SK-N-SH (cell line): ENCODE data around the gene TNNC1. TPM values are rescaled to one million over a fixed set of nuclear protein-coding genes. Genes with fewer than 3 reads are reported as not detected.

Experiments
- CTCF ChIA-PET: fragments of 300-600, 350-600 bp; formaldehyde crosslinking; extraction: SDS; loops from one replicate; lab custom pipeline; 2021; lab: Yijun Ruan, JAX
- POLR2A ChIA-PET: fragments of 350-600 bp; sonication (Branson Sonifier 250); formaldehyde crosslinking; extraction: SDS; loops from one replicate; lab custom pipeline; 2020; ENCODE audit warnings: antibody characterized with exemption, inconsistent platforms; lab: Yijun Ruan, JAX
- DNase-seq: peaks from one replicate; pipeline ENCODE4 v3.0.0; 2012
- H2AFZ ChIP-seq: fragments of 200-600 bp; sonication (generic); 2 replicates; pipeline ENCODE4 v1.8.1; 2016; ENCODE audit warnings: antibody characterized with exemption, mild to moderate bottlenecking, low read depth
- H3F3A ChIP-seq: fragments of 200-600 bp; sonication (generic); replicated peaks from 2 replicates; pipeline ENCODE3; 2016; ENCODE audit warnings: antibody characterized with exemption, mild to moderate bottlenecking; ENCODE audit not compliant: insufficient read depth
- H3K27ac ChIP-seq, 2 experiments: fragments of 200-500 bp in 1 of 2; fragments of 200-600 bp in 1 of 2; sonication (Bioruptor generic) in 1 of 2; sonication (generic), shearing (Covaris generic) in 1 of 2; 2 replicates each; pipeline versions ENCODE4 v1.5.1 to v1.6.1; 2014 to 2016; ENCODE audit warnings: low read depth in 2 of 2, inconsistent platforms in 1 of 2, low read length in 1 of 2, mild to moderate bottlenecking in 1 of 2, mixed read lengths in 1 of 2
- H3K27me3 ChIP-seq: fragments of 200-600 bp; sonication (generic), shearing (Covaris generic); 2 replicates; pipeline ENCODE4 v1.6.1; 2016; ENCODE audit warnings: mixed run types; ENCODE audit not compliant: insufficient read depth
- H3K36me3 ChIP-seq, 2 experiments: fragments of 200-500 bp in 1 of 2; fragments of 200-600 bp in 1 of 2; sonication (Bioruptor generic) in 1 of 2; sonication (generic) in 1 of 2; replicated peaks in 1 of 2; 2 replicates each; pipeline versions ENCODE3 to v1.5.1; 2014 to 2016; ENCODE audit warnings: low read length in 1 of 2, mild to moderate bottlenecking in 1 of 2; ENCODE audit not compliant: insufficient read depth in 2 of 2, control insufficient read depth in 1 of 2
- H3K4me1 ChIP-seq, 2 experiments: fragments of 200-500 bp in 1 of 2; fragments of 200-600 bp in 1 of 2; sonication (Bioruptor generic) in 1 of 2; sonication (generic), shearing (Covaris generic) in 1 of 2; 2 replicates each; pipeline versions ENCODE4 v1.5.1 to v1.6.1; 2014 to 2016; ENCODE audit warnings: low read depth in 1 of 2, low read length in 1 of 2, mixed run types in 1 of 2; ENCODE audit not compliant: insufficient read depth in 2 of 2, control insufficient read depth in 1 of 2
- H3K4me2 ChIP-seq: fragments of 200-600 bp; sonication (generic), shearing (Covaris generic); 2 replicates; pipeline ENCODE4 v1.6.1; 2017; ENCODE audit warnings: mixed run types
- H3K4me3 ChIP-seq, 2 experiments: fragments of 200-500 bp in 1 of 2; fragments of 200-600 bp in 1 of 2; sonication (Bioruptor generic) in 1 of 2; sonication (generic), shearing (Covaris generic) in 1 of 2; 2 replicates each; pipeline versions ENCODE4 v1.5.1 to v1.8.1; 2014 to 2016; ENCODE audit warnings: low read depth in 2 of 2, inconsistent platforms in 1 of 2, low read length in 1 of 2, mild to moderate bottlenecking in 1 of 2, mixed read lengths in 1 of 2, moderate library complexity in 1 of 2
- H3K79me2 ChIP-seq: fragments of 200-600 bp; sonication (generic); 2 replicates; pipeline ENCODE4 v1.8.1; 2017; ENCODE audit warnings: mild to moderate bottlenecking; ENCODE audit not compliant: insufficient read depth
- H3K9ac ChIP-seq: fragments of 200-600 bp; sonication (generic); 2 replicates; pipeline ENCODE4 v1.6.1; 2017; ENCODE audit warnings: mixed run types
- H3K9me2 ChIP-seq: fragments of 200-600 bp; sonication (generic); 2 replicates; pipeline ENCODE4 v1.6.1; 2017; ENCODE audit warnings: mixed run types
- H3K9me3 ChIP-seq: fragments of 200-600 bp; sonication (generic); 2 replicates; pipeline ENCODE4 v1.6.1; 2017; ENCODE audit warnings: mixed run types, mild to moderate bottlenecking, moderate library complexity
- H4K20me1 ChIP-seq: fragments of 200-600 bp; sonication (generic); 2 replicates; pipeline ENCODE4 v1.6.1; 2017; ENCODE audit warnings: mild to moderate bottlenecking, mixed run types; ENCODE audit not compliant: insufficient read depth
- CHD2 ChIP-seq: fragments of 150-350 bp; IDR thresholded peaks from 2 replicates; pipeline ENCODE4 v1.6.1; 2018; ENCODE audit warnings: low read length; ENCODE audit not compliant: partially characterized antibody
- EP300 ChIP-seq, 2 experiments: IDR thresholded peaks; 2 replicates each; pipeline versions ENCODE4 v1.4.0 to v1.6.1; 2012; ENCODE audit warnings: borderline replicate concordance in 1 of 2, low read depth in 1 of 2, low read length in 1 of 2
- FOSL2 ChIP-seq: IDR thresholded peaks from 2 replicates; pipeline ENCODE4 v1.4.0; 2012; ENCODE audit warnings: low read depth, mild to moderate bottlenecking, moderate library complexity, borderline replicate concordance
- FOXJ3 ChIP-seq: sonication (generic); formaldehyde crosslinking; IDR thresholded peaks from 2 replicates; pipeline ENCODE4 v1.5.1; 2020; ENCODE audit warnings: mild to moderate bottlenecking, missing genetic modification reagents
- GABPA ChIP-seq: IDR thresholded peaks from 2 replicates; pipeline ENCODE4 v1.4.0; 2012; ENCODE audit warnings: low read depth, mild to moderate bottlenecking
- MAX ChIP-seq: IDR thresholded peaks from 2 replicates; pipeline ENCODE4 v1.4.0; 2012; ENCODE audit warnings: low read depth
- MEF2A ChIP-seq: IDR thresholded peaks from 2 replicates; pipeline ENCODE4 v1.4.0; 2012; ENCODE audit warnings: low read depth, borderline replicate concordance
- MXI1 ChIP-seq: IDR thresholded peaks from 2 replicates; pipeline ENCODE4 v1.6.1; 2012; ENCODE audit warnings: mild to moderate bottlenecking, low read depth, low read length, improper control_type of control experiment
- NRF1 ChIP-seq: IDR thresholded peaks from 2 replicates; pipeline ENCODE4 v1.6.1; 2012; ENCODE audit warnings: low read depth, mild to moderate bottlenecking, low read length
- RAD21 ChIP-seq: IDR thresholded peaks from 2 replicates; pipeline ENCODE4 v1.6.1; 2012; ENCODE audit warnings: mild to moderate bottlenecking, low read length
- REST ChIP-seq: IDR thresholded peaks from 2 replicates; pipeline ENCODE4 v1.6.1; 2012; ENCODE audit warnings: mild to moderate bottlenecking, low read depth, low read length, moderate library complexity
- RFX5 ChIP-seq: IDR thresholded peaks from 2 replicates; pipeline ENCODE4 v1.6.1; 2012; ENCODE audit warnings: mild to moderate bottlenecking, improper control_type of control experiment, low read length
- RXRA ChIP-seq: IDR thresholded peaks from 2 replicates; pipeline ENCODE4 v1.4.0; 2012; ENCODE audit warnings: low read depth, mild to moderate bottlenecking, borderline replicate concordance
- SMC3 ChIP-seq: IDR thresholded peaks from 2 replicates; pipeline ENCODE4 v1.6.1; 2012; ENCODE audit warnings: low read depth, low read length, improper control_type of control experiment
- WGBS: methylation state at CpG from one replicate; pipeline ENCODE4 v1.1.6; 2017; ENCODE audit warnings: low lambda C conversion rate; 5-methylcytosine and 5-hydroxymethylcytosine counted together
- polyA plus RNA-seq, 3 experiments: library from polyadenylated mRNA; depleted of rRNA; stranded (reverse); fragments of >200 nt; gene quantifications; 2 replicates each; pipeline ENCODE4 v1.2.3, GENCODE V29; 2012
- TF ChIP-seq, protein P1 (sequence below): fragments of 150-350 bp; IDR thresholded peaks from 2 replicates; pipeline ENCODE4 v1.6.1; 2017; ENCODE audit warnings: antibody characterized with exemption, low read length, low read depth, borderline replicate concordance

Gene TNNC1
- polyA plus RNA-seq, 1 of the 3 experiments (the other 2 are of a cell fraction) = 2.6 TPM

DNA sequence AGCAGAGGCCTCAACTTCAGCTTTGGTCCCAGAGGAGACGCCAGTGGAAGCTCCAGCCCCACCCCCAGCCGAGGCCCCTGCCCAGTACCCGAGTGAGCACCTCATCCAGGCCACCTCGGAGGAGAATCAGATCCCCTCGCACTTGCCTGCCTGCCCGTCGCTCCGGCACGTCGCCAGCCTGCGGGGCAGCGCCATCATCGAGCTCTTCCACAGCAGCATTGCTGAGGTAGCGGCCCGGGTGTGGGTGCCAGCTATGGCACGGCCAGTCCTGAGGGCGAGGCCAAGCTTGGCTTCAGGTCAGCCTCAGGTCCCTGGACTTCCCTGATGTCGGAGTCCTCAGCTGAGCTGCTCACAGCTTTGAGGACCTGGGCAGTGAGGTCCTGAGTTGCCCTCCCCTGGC lies 35.6 kb upstream of the TNNC1 start:
- Histone ChIP-seq H3K4me2 (no peak overlapping the region), H3K9me2 (no peaks in the 10 kb centered on the region), H3K4me1 (peaks cover 3 to 9% of the 10 kb centered on the region in 2 experiments; a peak in 2 of 4 replicates), H3K4me3 (no peak overlapping the region), H4K20me1 (no peaks in the 10 kb centered on the region), H3K9ac (no peak overlapping the region), H3K9me3 (no peaks in the 10 kb centered on the region), H3K27ac (no peak overlapping the region), H3K36me3 (peaks cover 14 to 61% of the 10 kb centered on the region in 2 experiments), H2AFZ (no peak overlapping the region), H3K79me2 (no peaks in the 10 kb centered on the region), H3F3A (no peaks in the 10 kb centered on the region), H3K27me3 (no peaks in the 10 kb centered on the region)
- ChIA-PET POLR2A (interaction anchor here (1.0 to 2.3 kb wide), 3 partner anchors 9 to 37 kb away, joined by 5 to 8 read pairs (median 5); no protein-coding TSS in a partner anchor), CTCF (interaction anchor here (1.1 to 4.6 kb wide), 2 partner anchors 18 to 42 kb away, joined by 3 to 24 read pairs; no protein-coding TSS in a partner anchor)
- no CpG with 5 or more reads among the region's 18 CpGs for WGBS
- DNase-seq = no peak
- TF ChIP-seq MXI1 (no peak), RFX5 (no peak), EP300 (IDR thresholded peaks at IDR 0.05; ENCODE audit: borderline replicate concordance in 1 of 2, low read depth in 1 of 2, low read length in 1 of 2) (no peak), RXRA (no peak), MEF2A (no peak), FOXJ3 (CRISPR knock-in tag) (no peak), RAD21 (no peak), FOSL2 (no peak), CHD2 (no peak), NRF1 (no peak), SMC3 (no peak), REST (no peak), MAX (no peak), GABPA (no peak)
- TF ChIP-seq, protein P1, sequence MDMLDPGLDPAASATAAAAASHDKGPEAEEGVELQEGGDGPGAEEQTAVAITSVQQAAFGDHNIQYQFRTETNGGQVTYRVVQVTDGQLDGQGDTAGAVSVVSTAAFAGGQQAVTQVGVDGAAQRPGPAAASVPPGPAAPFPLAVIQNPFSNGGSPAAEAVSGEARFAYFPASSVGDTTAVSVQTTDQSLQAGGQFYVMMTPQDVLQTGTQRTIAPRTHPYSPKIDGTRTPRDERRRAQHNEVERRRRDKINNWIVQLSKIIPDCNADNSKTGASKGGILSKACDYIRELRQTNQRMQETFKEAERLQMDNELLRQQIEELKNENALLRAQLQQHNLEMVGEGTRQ = no peak
